GM18498 (cell line): ENCODE data around the gene IFI44.

Experiments
- ATAC-seq: cut with Tn5 transposase; IDR thresholded peaks from one replicate; pipeline ENCODE4 v1.9.1; 2021; ENCODE audit warnings: mild to moderate bottlenecking, moderate library complexity; ENCODE audit not compliant: unreplicated experiment

The IFI44 gene

DNA sequence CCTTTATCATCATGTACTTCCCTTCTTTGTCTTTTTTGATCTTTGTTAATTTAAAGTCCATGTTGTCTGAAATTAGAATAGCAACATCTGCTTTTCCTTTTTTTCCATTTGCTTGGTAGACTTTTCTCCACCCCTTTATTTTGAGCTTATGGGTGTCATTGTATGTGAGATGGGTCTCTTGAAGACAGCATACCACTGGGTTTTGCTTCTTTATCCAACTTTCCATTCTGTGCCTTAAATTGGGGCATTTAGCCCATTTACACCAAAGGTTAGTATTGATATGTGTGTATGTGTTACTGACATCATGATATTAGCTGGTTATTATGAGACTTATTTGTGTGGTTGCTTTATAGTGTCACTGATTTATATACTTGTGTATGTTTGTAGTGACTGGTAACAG is 50.2 kb downstream of the IFI44 start:
- ATAC-seq, result no peak

- ATAC-seq, result no peak
These were observed 52.8 kb downstream of the IFI44 start for GRCh38 chr1:78702426-78702825.

- ATAC-seq, result no peak
These were observed 54.2 kb downstream of the IFI44 start for GRCh38 chr1:78703806-78704205.

DNA sequence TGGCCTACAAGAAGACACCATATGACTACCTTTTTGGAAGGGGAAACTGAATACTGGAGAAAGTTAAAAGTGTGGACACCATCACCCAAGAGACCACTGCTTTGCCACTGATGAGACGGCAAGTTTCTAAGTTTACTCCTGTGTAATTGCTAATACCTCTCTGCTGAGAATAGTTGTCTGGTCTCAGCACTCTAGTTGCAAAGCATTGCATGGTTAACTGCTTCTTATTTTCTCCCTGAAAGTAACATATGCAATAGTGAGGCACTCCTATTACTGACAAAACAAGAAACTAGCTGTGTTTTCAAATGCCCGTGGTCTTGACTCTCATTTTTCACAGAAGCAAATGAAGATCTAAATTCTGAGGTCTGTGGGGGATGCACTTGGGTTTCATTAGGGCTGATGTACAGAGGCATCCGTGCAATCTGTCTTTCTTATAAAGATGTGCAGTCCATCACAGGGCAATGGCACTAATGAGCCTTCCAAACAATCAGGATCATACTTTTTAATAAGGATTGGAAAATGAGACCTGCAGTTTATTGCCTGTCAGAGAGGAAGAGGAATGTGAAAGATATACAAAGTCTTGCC is 62.9 kb downstream of the IFI44 start:
- ATAC-seq, result no peak

- no peak for ATAC-seq
These were observed 63.7 kb downstream of the IFI44 start for GRCh38 chr1:78713297-78713696.
